Keratinocyte (primary cell): ENCODE results near the gene SDHAF1. TPM values are rescaled to one million over a fixed set of nuclear protein-coding genes. Genes with fewer than 3 reads are reported as not detected.

Experiments
- DNase-seq: peaks from one replicate; pipeline ENCODE4 v3.0.0-alpha.2; 2011; ENCODE audit warnings: low read depth, missing footprints, low spot score
- FAIRE-seq: peaks from 2 replicates; lab custom pipeline; 2011; peaks lifted over from hg19 to GRCh38; lab: Jason Lieb, UNC
- H2AFZ ChIP-seq: 2 replicates; pipeline ENCODE4 v1.6.0; 2012; ENCODE audit warnings: low read length, control low read depth, inconsistent platforms; ENCODE audit not compliant: control insufficient read depth
- H3K27ac ChIP-seq: 2 replicates; pipeline ENCODE4 v1.5.1; 2011; ENCODE audit warnings: low read length; ENCODE audit not compliant: control insufficient read depth, insufficient read depth
- H3K27me3 ChIP-seq: 3 replicates; pipeline ENCODE4 v1.6.0; 2011; ENCODE audit warnings: low read length; ENCODE audit not compliant: control insufficient read depth, insufficient read depth; ENCODE audit errors: extremely low read depth
- H3K36me3 ChIP-seq, 2 experiments: 2 replicates in 1 of 2; 3 replicates in 1 of 2; pipeline ENCODE4 v1.5.1; 2011; ENCODE audit warnings: low read length in 2 of 2, mild to moderate bottlenecking in 1 of 2; ENCODE audit not compliant: control insufficient read depth in 2 of 2, insufficient read depth in 2 of 2; ENCODE audit errors: extremely low read depth in 1 of 2
- H3K4me1 ChIP-seq: 3 replicates; pipeline ENCODE4 v1.5.1; 2011; ENCODE audit warnings: low read length; ENCODE audit not compliant: control insufficient read depth, insufficient read depth; ENCODE audit errors: extremely low read depth
- H3K4me2 ChIP-seq: 3 replicates; pipeline ENCODE4 v1.6.0; 2011; ENCODE audit warnings: low read depth, low read length; ENCODE audit not compliant: control insufficient read depth, insufficient read depth; ENCODE audit errors: extremely low read depth
- H3K4me3 ChIP-seq, 3 experiments: fragments of 200-600 bp in 1 of 3; sonication (generic) in 1 of 3; 2 replicates in 2 of 3; 3 replicates in 1 of 3; pipeline ENCODE4 v1.5.1; 2011 to 2016; ENCODE audit warnings: low read length in 3 of 3, mild to moderate bottlenecking in 3 of 3, control low read depth in 2 of 3, inconsistent platforms in 1 of 3, low read depth in 1 of 3, mixed read lengths in 1 of 3, mixed run types in 1 of 3, moderate library complexity in 1 of 3; ENCODE audit not compliant: control insufficient read depth in 2 of 3, insufficient read depth in 2 of 3; ENCODE audit errors: extremely low read depth in 1 of 3
- H3K79me2 ChIP-seq: 2 replicates; pipeline ENCODE4 v1.6.0; 2012; ENCODE audit warnings: low read length; ENCODE audit not compliant: control insufficient read depth, insufficient read depth
- H3K9ac ChIP-seq: 3 replicates; pipeline ENCODE4 v1.6.0; 2011; ENCODE audit warnings: low read length; ENCODE audit not compliant: control insufficient read depth, insufficient read depth; ENCODE audit errors: extremely low read depth
- H3K9me1 ChIP-seq: 3 replicates; pipeline ENCODE4 v1.6.0; 2011; ENCODE audit warnings: low read length; ENCODE audit not compliant: control insufficient read depth, insufficient read depth; ENCODE audit errors: extremely low read depth
- H3K9me3 ChIP-seq: 2 replicates; pipeline ENCODE4 v1.5.1; 2012; ENCODE audit warnings: low read depth, low read length; ENCODE audit not compliant: control insufficient read depth
- H4K20me1 ChIP-seq: 3 replicates; pipeline ENCODE4 v1.6.0; 2011; ENCODE audit warnings: low read length; ENCODE audit not compliant: control insufficient read depth, insufficient read depth; ENCODE audit errors: extremely low read depth
- EZH2 ChIP-seq: IDR thresholded peaks from one replicate; pipeline ENCODE4 v1.6.1; 2012; ENCODE audit warnings: inconsistent platforms, mild to moderate bottlenecking, low read length, moderate library complexity
- dilution Hi-C: fragments of 300-500 bp; cut with MboI; formaldehyde crosslinking; loops from one replicate; pipeline ENCODE4 v1.7.0; 2020; ENCODE audit warnings: low sequenced_read_pairs; ENCODE audit not compliant: extremely low pct_ligation_motif_present
- polyA plus RNA-seq, 5 experiments: library from polyadenylated mRNA; depleted of rRNA in 3 of 5; stranded (reverse) in 3 of 5; stranded (forward) in 1 of 5; unstranded in 1 of 5; fragments of >200 nt; gene quantifications; 1 replicate in 1 of 5; 2 replicates in 3 of 5; 3 replicates in 1 of 5; pipeline versions ENCODE4 v1.2.1 to v1.2.3, GENCODE V29; 2011 to 2012; ENCODE audit warnings: missing spikeins in 2 of 5, low read depth in 1 of 5, low replicate concordance in 1 of 5
- small RNA-seq, 3 experiments: library from RNA; depleted of rRNA; stranded (forward); fragments of <200 nt; gene quantifications; one replicate each; pipeline ENCODE3, GENCODE V24; 2012; ENCODE audit warnings: low read depth in 3 of 3, low replicate concordance in 1 of 3; ENCODE audit not compliant: insufficient read length in 3 of 3
- TF ChIP-seq, protein P1 (sequence below), 3 experiments: IDR thresholded peaks in 1 of 3; conservative IDR thresholded peaks in 1 of 3; optimal IDR thresholded peaks in 1 of 3; 2 replicates in 2 of 3; 3 replicates in 1 of 3; pipeline versions ENCODE3 to v1.5.1; 2011; ENCODE audit warnings: low read length in 3 of 3, mild to moderate bottlenecking in 3 of 3, moderate library complexity in 2 of 3, control low read depth in 1 of 3, inconsistent platforms in 1 of 3; ENCODE audit not compliant: insufficient read depth in 2 of 3; ENCODE audit errors: extremely low read depth in 1 of 3

Gene SDHAF1
- polyA plus RNA-seq, 1 donor (not counting 4 experiments of a cell fraction or from before 2014, with no cell fraction given), result 7.3 TPM

DNA sequence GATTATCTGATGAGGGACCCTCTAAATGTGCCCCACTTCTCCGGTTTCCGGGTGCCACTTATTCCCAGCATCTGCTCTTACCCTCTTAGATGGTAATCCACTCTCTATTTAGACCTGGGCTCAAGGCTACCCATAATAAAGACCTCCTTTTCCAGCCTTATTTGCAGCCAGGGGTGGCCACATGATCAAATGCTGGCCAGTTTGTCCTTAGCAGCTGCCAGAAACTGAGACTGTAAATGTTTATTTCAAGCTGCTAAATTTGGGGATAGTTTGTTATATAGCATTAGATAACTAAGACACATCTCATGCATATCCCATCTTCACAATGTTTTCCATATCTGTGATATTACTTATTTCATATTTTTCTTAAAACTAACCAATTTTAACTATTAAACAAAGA lies 49.0 kb downstream of the SDHAF1 start:
- FAIRE-seq (no peak), DNase-seq (no peak)
- Histone ChIP-seq H3K4me2 (no peak overlapping the region), H3K9ac (no peak overlapping the region), H4K20me1 (no peaks in the 10 kb centered on the region), H3K9me1 (no peaks in the 10 kb centered on the region), H3K4me1 (peaks cover 5% of the 10 kb centered on the region), H2AFZ (no peak overlapping the region), H3K27ac (no peak overlapping the region), H3K27me3 (no peaks in the 10 kb centered on the region), H3K36me3 (no peaks in the 10 kb centered on the region), H3K79me2 (no peaks in the 10 kb centered on the region), H3K9me3 (no peaks in the 10 kb centered on the region), H3K4me3 (no peak overlapping the region)
- dilution Hi-C loops, result no loop called here
- TF ChIP-seq, protein P1, sequence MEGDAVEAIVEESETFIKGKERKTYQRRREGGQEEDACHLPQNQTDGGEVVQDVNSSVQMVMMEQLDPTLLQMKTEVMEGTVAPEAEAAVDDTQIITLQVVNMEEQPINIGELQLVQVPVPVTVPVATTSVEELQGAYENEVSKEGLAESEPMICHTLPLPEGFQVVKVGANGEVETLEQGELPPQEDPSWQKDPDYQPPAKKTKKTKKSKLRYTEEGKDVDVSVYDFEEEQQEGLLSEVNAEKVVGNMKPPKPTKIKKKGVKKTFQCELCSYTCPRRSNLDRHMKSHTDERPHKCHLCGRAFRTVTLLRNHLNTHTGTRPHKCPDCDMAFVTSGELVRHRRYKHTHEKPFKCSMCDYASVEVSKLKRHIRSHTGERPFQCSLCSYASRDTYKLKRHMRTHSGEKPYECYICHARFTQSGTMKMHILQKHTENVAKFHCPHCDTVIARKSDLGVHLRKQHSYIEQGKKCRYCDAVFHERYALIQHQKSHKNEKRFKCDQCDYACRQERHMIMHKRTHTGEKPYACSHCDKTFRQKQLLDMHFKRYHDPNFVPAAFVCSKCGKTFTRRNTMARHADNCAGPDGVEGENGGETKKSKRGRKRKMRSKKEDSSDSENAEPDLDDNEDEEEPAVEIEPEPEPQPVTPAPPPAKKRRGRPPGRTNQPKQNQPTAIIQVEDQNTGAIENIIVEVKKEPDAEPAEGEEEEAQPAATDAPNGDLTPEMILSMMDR (optimal IDR thresholded peaks at IDR 0.05 in 1 of 3, IDR thresholded peaks at IDR 0.05 in 1 of 3, conservative IDR thresholded peaks at IDR 0.05 in 1 of 3; ENCODE audit: extremely low read depth in 1 of 3, insufficient read depth in 2 of 3, low read length in 3 of 3), result no peak
- no peak for TF ChIP-seq EZH2

Small RNA genes within 50 kb of the gene (small RNA-seq; reads per million reads assigned to genes)
- 0 reads per million in 3 experiments for gene AF038458.1

Other genes with a start within 250 kb of the SDHAF1 start
- gene U2AF1L4, start 249.8 kb upstream of the SDHAF1 start, polyA plus RNA-seq, result 8.9 to 14.7 TPM (median 11.4 TPM) in 3 replicates
- gene PSENEN, start 249.5 kb upstream of the SDHAF1 start, polyA plus RNA-seq, result 36.2 to 53.8 TPM (median 49.7 TPM) in 3 replicates
- 6.7 to 11.8 TPM (median 9.2 TPM) in 3 replicates for gene LIN37, start 246.6 kb upstream of the SDHAF1 start, polyA plus RNA-seq
- gene HSPB6, start 238.2 kb upstream of the SDHAF1 start, polyA plus RNA-seq, result not detected in 3 replicates
- gene PROSER3, start 237.0 kb upstream of the SDHAF1 start, polyA plus RNA-seq, result 5.3 to 15.5 TPM (median 5.5 TPM) in 3 replicates
- gene ARHGAP33, start 219.6 kb upstream of the SDHAF1 start, polyA plus RNA-seq, result 0.23 to 0.93 TPM (median 0.49 TPM) in 3 replicates
- gene PRODH2, start 182.3 kb upstream of the SDHAF1 start, polyA plus RNA-seq, result not detected in 3 replicates
- gene NPHS1, start 142.7 kb upstream of the SDHAF1 start, polyA plus RNA-seq, result not detected in 3 replicates
- 0.02 TPM in 1 of 3 replicates, not detected in the others for gene KIRREL2, start 138.3 kb upstream of the SDHAF1 start, polyA plus RNA-seq
- 0.50 to 0.95 TPM (median 0.66 TPM) in 3 replicates for gene APLP1, start 126.6 kb upstream of the SDHAF1 start, polyA plus RNA-seq
- gene NFKBID, start 94.6 kb upstream of the SDHAF1 start, polyA plus RNA-seq, result 3.9 to 6.0 TPM (median 5.0 TPM) in 3 replicates
- gene HCST, start 92.7 kb upstream of the SDHAF1 start, polyA plus RNA-seq, result 0.19 to 0.30 TPM (median 0.25 TPM) in 3 replicates
- gene TYROBP, start 86.9 kb upstream of the SDHAF1 start, polyA plus RNA-seq, result not detected in 3 replicates
- 0.73 to 6.1 TPM (median 0.90 TPM) in 3 replicates for gene LRFN3, start 58.8 kb upstream of the SDHAF1 start, polyA plus RNA-seq
- 0.19 to 0.72 TPM (median 0.28 TPM) in 3 replicates for gene SYNE4, start 13.6 kb downstream of the SDHAF1 start, polyA plus RNA-seq
- 27.8 to 37.1 TPM (median 36.7 TPM) in 3 replicates for gene ALKBH6, start 19.0 kb downstream of the SDHAF1 start, polyA plus RNA-seq
- 0.38 to 0.76 TPM (median 0.63 TPM) in 3 replicates for gene CLIP3, start 37.7 kb downstream of the SDHAF1 start, polyA plus RNA-seq
- 1.4 to 3.6 TPM (median 1.8 TPM) in 3 replicates for gene THAP8, start 59.1 kb downstream of the SDHAF1 start, polyA plus RNA-seq
- 0.98 to 3.7 TPM (median 2.3 TPM) in 3 replicates for gene WDR62, start 59.7 kb downstream of the SDHAF1 start, polyA plus RNA-seq
- gene OVOL3, start 116.0 kb downstream of the SDHAF1 start, polyA plus RNA-seq, result not detected in 3 replicates
- gene POLR2I, start 119.7 kb downstream of the SDHAF1 start, polyA plus RNA-seq, result 31.3 to 63.2 TPM (median 34.3 TPM) in 3 replicates
- 179 to 193 TPM (median 183 TPM) in 3 replicates for gene TBCB, start 120.3 kb downstream of the SDHAF1 start, polyA plus RNA-seq
- 778 to 884 TPM (median 832 TPM) in 3 replicates for gene CAPNS1, start 144.9 kb downstream of the SDHAF1 start, polyA plus RNA-seq
- gene COX7A1, start 157.3 kb downstream of the SDHAF1 start, polyA plus RNA-seq, result 1.6 to 7.1 TPM (median 2.6 TPM) in 3 replicates
- 2.0 to 3.5 TPM (median 2.3 TPM) in 3 replicates for gene ZNF565, start 219.5 kb downstream of the SDHAF1 start, polyA plus RNA-seq
- 45.5 to 82.6 TPM (median 67.3 TPM) in 3 replicates for gene ZNF146, start 219.9 kb downstream of the SDHAF1 start, polyA plus RNA-seq